SK-N-SH treated with all-trans-retinoic acid at 6 μM for 48 hours (cell line): ENCODE results near the gene RPL18.

Experiments used
- ATAC-seq: fragments of 200-7000 bp; cut with Tn5 transposase; 3 replicates; pipeline ENCODE4 v1.9.1; 2020; ENCODE audit warnings: mild to moderate bottlenecking, moderate library complexity
- BACH2 ChIP-seq: fragments of 250-450 bp; sonication (Bioruptor Pico); IDR thresholded peaks from 2 replicates; pipeline ENCODE4 v1.9.0; 2021; ENCODE audit warnings: mild to moderate bottlenecking, borderline replicate concordance
- CSDC2 ChIP-seq: fragments of 250-450 bp; sonication (Bioruptor Pico); IDR thresholded peaks from 2 replicates; pipeline ENCODE4 v1.5.0; 2020; ENCODE audit warnings: mild to moderate bottlenecking, moderate library complexity
- ESRRG ChIP-seq: fragments of 250-450 bp; sonication (Bioruptor Pico); IDR thresholded peaks from 2 replicates; pipeline ENCODE4 v1.6.1; 2021; ENCODE audit warnings: mild to moderate bottlenecking
- ISL1 ChIP-seq: fragments of 250-450 bp; sonication (Bioruptor Pico); IDR thresholded peaks from 2 replicates; pipeline ENCODE4 v2.1.2; 2022; ENCODE audit warnings: mild to moderate bottlenecking, moderate library complexity
- OSR1 ChIP-seq: fragments of 250-450 bp; sonication (Bioruptor Pico); IDR thresholded peaks from 2 replicates; pipeline ENCODE4 v1.8.0; 2022; ENCODE audit warnings: moderate library complexity, mild to moderate bottlenecking, inconsistent platforms
- PPARA ChIP-seq: fragments of 250-450 bp; sonication (Bioruptor Pico); IDR thresholded peaks from 2 replicates; pipeline ENCODE4 v1.5.0; 2020; ENCODE audit warnings: mild to moderate bottlenecking, borderline replicate concordance
- RARB ChIP-seq: fragments of 250-450 bp; sonication (Bioruptor Pico); IDR thresholded peaks from 2 replicates; pipeline ENCODE4 v1.8.0; 2021; ENCODE audit warnings: mild to moderate bottlenecking, moderate library complexity
- SNAI2 ChIP-seq: fragments of 250-450 bp; sonication (Bioruptor Pico); IDR thresholded peaks from 2 replicates; pipeline ENCODE4 v1.5.0; 2020; ENCODE audit warnings: mild to moderate bottlenecking, moderate library complexity
- TCF4 ChIP-seq: fragments of 250-450 bp; sonication (Bioruptor Pico); IDR thresholded peaks from 2 replicates; pipeline ENCODE4 v1.8.0; 2021; ENCODE audit warnings: mild to moderate bottlenecking, moderate library complexity, borderline replicate concordance
- ZC3H10 ChIP-seq: fragments of 250-450 bp; sonication (Bioruptor Pico); IDR thresholded peaks from 2 replicates; pipeline ENCODE4 v1.5.1; 2021; ENCODE audit warnings: mild to moderate bottlenecking, moderate library complexity
- ZFP30 ChIP-seq: fragments of 450-650 bp; formaldehyde crosslinking; IDR thresholded peaks from 2 replicates; pipeline ENCODE4 v1.5.0; 2022; ENCODE audit warnings: mild to moderate bottlenecking, moderate library complexity
- ZNF565 ChIP-seq: fragments of 450-650 bp; formaldehyde crosslinking; conservative IDR thresholded peaks from 2 replicates; pipeline ENCODE4 v1.5.0; 2020; ENCODE audit warnings: low read depth, mild to moderate bottlenecking, moderate library complexity
- ZNF70 ChIP-seq: fragments of 450-650 bp; formaldehyde crosslinking; IDR thresholded peaks from 2 replicates; pipeline ENCODE4 v1.5.0; 2020; ENCODE audit warnings: mild to moderate bottlenecking, moderate library complexity
- TF ChIP-seq, protein P1 (sequence below): fragments of 250-450 bp; sonication (Bioruptor Pico); IDR thresholded peaks from 2 replicates; pipeline ENCODE4 v1.5.0; 2020; ENCODE audit warnings: mild to moderate bottlenecking, moderate library complexity
- TF ChIP-seq, protein P2 (sequence below): fragments of 250-450 bp; sonication (Bioruptor Pico); IDR thresholded peaks from 2 replicates; pipeline ENCODE4 v1.8.0; 2021; ENCODE audit warnings: low read depth, mild to moderate bottlenecking, moderate library complexity, borderline replicate concordance
- TF ChIP-seq, protein P3 (sequence below): fragments of 250-450 bp; sonication (Bioruptor Pico); IDR thresholded peaks from 2 replicates; pipeline ENCODE4 v1.5.1; 2021; ENCODE audit warnings: mild to moderate bottlenecking, moderate library complexity
- TF ChIP-seq, protein P4 (sequence below): fragments of 250-450 bp; sonication (Bioruptor Pico); IDR thresholded peaks from 2 replicates; pipeline ENCODE4 v1.5.1; 2020; ENCODE audit warnings: low read depth, mild to moderate bottlenecking, moderate library complexity

Gene RPL18

DNA sequence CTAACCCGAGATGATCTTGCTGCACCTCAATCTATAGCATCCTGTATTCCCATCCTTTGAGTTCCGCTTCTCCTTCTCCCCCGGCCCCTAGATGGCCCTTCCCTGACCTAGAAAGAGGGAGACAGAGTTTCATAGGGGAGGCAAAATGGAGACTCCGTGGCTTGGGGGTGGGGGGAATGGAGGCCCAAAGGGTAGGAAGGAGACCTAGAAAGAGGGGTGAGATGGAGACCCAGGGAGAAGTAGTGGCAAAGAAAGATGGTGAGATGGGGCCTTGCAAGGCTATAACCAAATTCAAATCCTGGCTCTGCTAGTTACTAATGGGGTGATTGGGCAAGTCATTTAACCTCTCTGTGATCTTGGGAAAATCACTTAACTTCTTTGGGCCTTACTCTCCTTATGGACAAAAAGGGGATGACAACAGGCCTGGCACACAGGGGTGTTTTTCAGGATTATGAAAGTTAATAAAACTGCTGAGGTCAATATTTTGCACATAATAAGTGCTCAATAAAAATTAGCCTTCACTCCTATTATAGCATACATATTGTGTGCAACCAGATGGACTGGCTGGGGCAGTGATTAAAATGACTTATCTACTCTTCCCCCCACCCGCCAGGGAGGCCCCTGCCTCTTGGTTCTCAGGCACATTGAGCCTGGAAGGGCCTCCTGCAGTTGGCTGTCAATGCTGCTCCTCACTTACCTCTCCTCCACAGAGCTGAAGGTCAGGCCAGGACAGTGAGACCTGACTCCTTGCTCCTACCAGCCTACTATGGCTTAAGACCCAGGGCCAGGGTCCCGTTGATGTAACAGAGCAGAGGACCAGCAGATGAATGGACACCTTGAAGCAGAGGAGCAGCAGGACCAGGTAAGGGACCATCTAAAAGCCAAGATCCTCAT, 961 bp upstream of the RPL18 start:
- TF ChIP-seq CSDC2 (CRISPR knock-in tag) (0 out of 2 replicates have a peak, but pooled peaks have one; percentile 62), SNAI2 (CRISPR knock-in tag) (no peak), RARB (CRISPR knock-in tag) (no peak)
- TF ChIP-seq, protein P1, sequence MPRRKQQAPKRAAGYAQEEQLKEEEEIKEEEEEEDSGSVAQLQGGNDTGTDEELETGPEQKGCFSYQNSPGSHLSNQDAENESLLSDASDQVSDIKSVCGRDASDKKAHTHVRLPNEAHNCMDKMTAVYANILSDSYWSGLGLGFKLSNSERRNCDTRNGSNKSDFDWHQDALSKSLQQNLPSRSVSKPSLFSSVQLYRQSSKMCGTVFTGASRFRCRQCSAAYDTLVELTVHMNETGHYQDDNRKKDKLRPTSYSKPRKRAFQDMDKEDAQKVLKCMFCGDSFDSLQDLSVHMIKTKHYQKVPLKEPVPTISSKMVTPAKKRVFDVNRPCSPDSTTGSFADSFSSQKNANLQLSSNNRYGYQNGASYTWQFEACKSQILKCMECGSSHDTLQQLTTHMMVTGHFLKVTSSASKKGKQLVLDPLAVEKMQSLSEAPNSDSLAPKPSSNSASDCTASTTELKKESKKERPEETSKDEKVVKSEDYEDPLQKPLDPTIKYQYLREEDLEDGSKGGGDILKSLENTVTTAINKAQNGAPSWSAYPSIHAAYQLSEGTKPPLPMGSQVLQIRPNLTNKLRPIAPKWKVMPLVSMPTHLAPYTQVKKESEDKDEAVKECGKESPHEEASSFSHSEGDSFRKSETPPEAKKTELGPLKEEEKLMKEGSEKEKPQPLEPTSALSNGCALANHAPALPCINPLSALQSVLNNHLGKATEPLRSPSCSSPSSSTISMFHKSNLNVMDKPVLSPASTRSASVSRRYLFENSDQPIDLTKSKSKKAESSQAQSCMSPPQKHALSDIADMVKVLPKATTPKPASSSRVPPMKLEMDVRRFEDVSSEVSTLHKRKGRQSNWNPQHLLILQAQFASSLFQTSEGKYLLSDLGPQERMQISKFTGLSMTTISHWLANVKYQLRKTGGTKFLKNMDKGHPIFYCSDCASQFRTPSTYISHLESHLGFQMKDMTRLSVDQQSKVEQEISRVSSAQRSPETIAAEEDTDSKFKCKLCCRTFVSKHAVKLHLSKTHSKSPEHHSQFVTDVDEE (CRISPR knock-in tag), result 0 out of 2 replicates have a peak, but pooled peaks have one; percentile 9
- no peak for ATAC-seq

DNA sequence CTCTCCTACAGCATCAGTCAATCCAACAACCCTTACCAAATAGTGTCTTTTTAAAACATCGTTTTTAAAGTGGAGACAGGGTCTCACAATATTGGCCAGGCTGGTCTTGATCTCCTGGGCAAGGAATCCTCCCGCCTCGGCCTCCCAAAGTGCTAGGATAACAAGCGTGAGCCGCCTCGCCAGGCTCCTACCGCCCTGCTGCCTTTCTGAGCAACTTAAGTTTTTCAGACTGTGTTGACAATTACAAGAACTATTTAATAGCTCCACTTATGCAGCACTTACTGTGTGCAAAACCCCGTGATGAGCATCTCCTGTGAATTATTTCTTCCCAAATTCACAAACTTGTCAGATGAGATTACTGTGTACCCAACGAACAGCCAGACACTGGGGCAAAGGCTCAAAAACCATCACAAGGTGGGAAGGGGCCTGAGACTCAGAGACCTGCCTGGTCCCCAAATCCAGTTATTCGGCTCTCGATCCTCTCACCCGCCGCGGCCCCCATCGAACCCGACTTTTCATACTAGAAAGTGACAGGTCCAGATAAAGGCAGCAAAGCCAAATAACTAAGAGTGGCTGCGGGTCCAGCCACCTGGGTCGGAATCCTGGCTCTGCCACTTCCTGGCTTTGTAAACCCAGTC, 581 bp downstream of the RPL18 start:
- TF ChIP-seq BACH2 (CRISPR knock-in tag) (no peak), ZC3H10 (CRISPR knock-in tag) (no peak), ISL1 (CRISPR knock-in tag) (no peak), SNAI2 (CRISPR knock-in tag) (no peak), PPARA (CRISPR knock-in tag) (no peak), OSR1 (no peak), ZNF70 (CRISPR knock-in tag) (no peak), ESRRG (CRISPR knock-in tag) (no peak), TCF4 (CRISPR knock-in tag) (no peak)
- TF ChIP-seq, protein P2, sequence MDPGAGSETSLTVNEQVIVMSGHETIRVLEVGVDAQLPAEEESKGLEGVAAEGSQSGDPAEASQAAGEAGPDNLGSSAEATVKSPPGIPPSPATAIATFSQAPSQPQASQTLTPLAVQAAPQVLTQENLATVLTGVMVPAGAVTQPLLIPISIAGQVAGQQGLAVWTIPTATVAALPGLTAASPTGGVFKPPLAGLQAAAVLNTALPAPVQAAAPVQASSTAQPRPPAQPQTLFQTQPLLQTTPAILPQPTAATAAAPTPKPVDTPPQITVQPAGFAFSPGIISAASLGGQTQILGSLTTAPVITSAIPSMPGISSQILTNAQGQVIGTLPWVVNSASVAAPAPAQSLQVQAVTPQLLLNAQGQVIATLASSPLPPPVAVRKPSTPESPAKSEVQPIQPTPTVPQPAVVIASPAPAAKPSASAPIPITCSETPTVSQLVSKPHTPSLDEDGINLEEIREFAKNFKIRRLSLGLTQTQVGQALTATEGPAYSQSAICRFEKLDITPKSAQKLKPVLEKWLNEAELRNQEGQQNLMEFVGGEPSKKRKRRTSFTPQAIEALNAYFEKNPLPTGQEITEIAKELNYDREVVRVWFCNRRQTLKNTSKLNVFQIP (CRISPR knock-in tag), result no peak
- TF ChIP-seq, protein P3, sequence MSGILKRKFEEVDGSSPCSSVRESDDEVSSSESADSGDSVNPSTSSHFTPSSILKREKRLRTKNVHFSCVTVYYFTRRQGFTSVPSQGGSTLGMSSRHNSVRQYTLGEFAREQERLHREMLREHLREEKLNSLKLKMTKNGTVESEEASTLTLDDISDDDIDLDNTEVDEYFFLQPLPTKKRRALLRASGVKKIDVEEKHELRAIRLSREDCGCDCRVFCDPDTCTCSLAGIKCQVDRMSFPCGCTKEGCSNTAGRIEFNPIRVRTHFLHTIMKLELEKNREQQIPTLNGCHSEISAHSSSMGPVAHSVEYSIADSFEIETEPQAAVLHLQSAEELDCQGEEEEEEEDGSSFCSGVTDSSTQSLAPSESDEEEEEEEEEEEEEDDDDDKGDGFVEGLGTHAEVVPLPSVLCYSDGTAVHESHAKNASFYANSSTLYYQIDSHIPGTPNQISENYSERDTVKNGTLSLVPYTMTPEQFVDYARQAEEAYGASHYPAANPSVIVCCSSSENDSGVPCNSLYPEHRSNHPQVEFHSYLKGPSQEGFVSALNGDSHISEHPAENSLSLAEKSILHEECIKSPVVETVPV (CRISPR knock-in tag), result no peak
- TF ChIP-seq, protein P4, sequence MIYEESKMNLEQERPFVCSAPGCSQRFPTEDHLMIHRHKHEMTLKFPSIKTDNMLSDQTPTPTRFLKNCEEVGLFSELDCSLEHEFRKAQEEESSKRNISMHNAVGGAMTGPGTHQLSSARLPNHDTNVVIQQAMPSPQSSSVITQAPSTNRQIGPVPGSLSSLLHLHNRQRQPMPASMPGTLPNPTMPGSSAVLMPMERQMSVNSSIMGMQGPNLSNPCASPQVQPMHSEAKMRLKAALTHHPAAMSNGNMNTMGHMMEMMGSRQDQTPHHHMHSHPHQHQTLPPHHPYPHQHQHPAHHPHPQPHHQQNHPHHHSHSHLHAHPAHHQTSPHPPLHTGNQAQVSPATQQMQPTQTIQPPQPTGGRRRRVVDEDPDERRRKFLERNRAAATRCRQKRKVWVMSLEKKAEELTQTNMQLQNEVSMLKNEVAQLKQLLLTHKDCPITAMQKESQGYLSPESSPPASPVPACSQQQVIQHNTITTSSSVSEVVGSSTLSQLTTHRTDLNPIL, result no peak
- TF ChIP-seq, protein P1 (CRISPR knock-in tag), result no peak
- no peak for ATAC-seq

DNA sequence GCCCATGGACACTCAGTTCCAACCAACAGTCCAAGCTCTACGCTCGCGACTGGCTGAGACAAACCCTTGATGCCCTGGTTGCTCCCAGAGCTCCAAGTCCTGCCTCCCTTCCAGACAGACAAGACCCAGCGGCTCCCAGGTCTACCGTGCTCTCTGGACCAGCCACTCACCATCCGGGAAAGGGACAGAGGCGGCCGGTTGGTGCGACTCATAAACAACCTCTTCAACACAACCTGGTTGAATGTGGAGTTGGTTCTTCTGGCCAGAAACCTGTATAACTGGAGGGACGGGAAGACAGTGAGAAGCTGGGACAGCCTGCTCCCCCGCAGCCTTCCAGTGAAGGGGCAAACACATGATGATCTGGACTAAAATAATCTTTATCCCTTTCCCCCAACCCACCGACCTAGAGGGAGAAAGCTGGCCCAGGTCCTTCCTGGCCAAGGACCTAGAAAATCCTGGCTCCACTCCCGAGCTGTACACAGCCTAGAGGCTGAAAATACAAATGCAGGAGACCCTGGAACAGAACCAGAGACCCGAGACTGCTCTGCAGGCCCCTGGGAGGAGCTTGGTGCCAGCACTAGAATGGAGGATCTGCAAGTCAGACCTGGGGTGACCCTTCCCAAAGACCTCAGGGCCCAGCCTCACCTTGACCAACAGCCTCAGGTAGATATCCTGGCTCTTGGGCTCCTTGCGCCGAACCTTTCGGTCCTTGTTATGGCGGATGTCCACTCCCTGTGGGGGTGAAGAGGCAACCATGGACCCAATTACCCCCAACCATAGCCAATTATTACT, 1.6 kb downstream of the RPL18 start:
- TF ChIP-seq ZFP30 (CRISPR knock-in tag) (no peak), ZC3H10 (CRISPR knock-in tag) (no peak), ISL1 (CRISPR knock-in tag) (no peak), ZNF565 (CRISPR knock-in tag) (no peak), CSDC2 (CRISPR knock-in tag) (no peak)
- TF ChIP-seq, protein P4, result no peak
- ATAC-seq, result no peak
